T-cell (primary cell): Measurements from ENCODE around the gene PIPOX. TPM values are rescaled to one million over a fixed set of nuclear protein-coding genes. Genes with fewer than 3 reads are reported as not detected.

Experiments used
- ATAC-seq, 4 experiments: fragments of 200-7000 bp in 3 of 4; fragments of 150-1000 bp in 1 of 4; cut with Tn5 transposase; replicated peaks in 1 of 4; 1 replicate in 3 of 4; 2 replicates in 1 of 4; pipeline ENCODE4 v1.10.0; 2021; ENCODE audit warnings: moderate library complexity in 3 of 4, mild to moderate bottlenecking in 2 of 4, moderate number of reproducible peaks in 1 of 4
- CTCF ChIA-PET, 2 donors: fragments of 300-600 bp; sonication (Branson Sonifier 250); formaldehyde crosslinking; loops; one replicate each; lab custom pipeline; 2022; ENCODE audit warnings: antibody characterized with exemption in 2 of 2; lab: Charles Lee
- POLR2A ChIA-PET, 2 donors: fragments of 300-600 bp; sonication (Branson Sonifier 250); formaldehyde crosslinking; loops; one replicate each; lab custom pipeline; 2022; ENCODE audit warnings: antibody characterized with exemption in 2 of 2; lab: Charles Lee
- DNase-seq, 35 experiments: peaks; one replicate each; pipeline versions ENCODE4 v3.0.0 to v3.0.0-alpha.2; 2013 to 2023
- H3K27ac ChIP-seq: one replicate; pipeline ENCODE4 v1.5.1; 2013; ENCODE audit warnings: low read length
- H3K27me3 ChIP-seq, 2 experiments: replicated peaks in 1 of 2; 1 replicate in 1 of 2; 2 replicates in 1 of 2; pipeline versions ENCODE4 v1.6.1 to v1.7.0; 2013; ENCODE audit warnings: low read length in 1 of 2, mixed read lengths in 1 of 2; ENCODE audit not compliant: control insufficient read depth in 2 of 2, insufficient read depth in 2 of 2; ENCODE audit errors: extremely low read depth in 1 of 2
- H3K36me3 ChIP-seq, 2 donors: 1 replicate in 1 of 2; 2 replicates in 1 of 2; pipeline versions ENCODE4 v1.6.1 to v1.7.0; 2013; ENCODE audit warnings: low read length in 1 of 2; ENCODE audit not compliant: control insufficient read depth in 2 of 2, insufficient read depth in 1 of 2; ENCODE audit errors: extremely low read depth in 1 of 2
- H3K4me1 ChIP-seq, 2 experiments: 1 replicate in 1 of 2; 2 replicates in 1 of 2; pipeline versions ENCODE4 v1.6.1 to v1.7.0; 2013; ENCODE audit warnings: low read length in 2 of 2, mixed read lengths in 1 of 2; ENCODE audit not compliant: insufficient read depth in 2 of 2, control insufficient read depth in 1 of 2; ENCODE audit errors: extremely low read depth in 1 of 2
- H3K4me3 ChIP-seq, 2 donors: 1 replicate in 1 of 2; 2 replicates in 1 of 2; pipeline versions ENCODE4 v1.5.1 to v1.7.0; 2013; ENCODE audit warnings: mild to moderate bottlenecking in 2 of 2, low read length in 1 of 2, moderate library complexity in 1 of 2; ENCODE audit not compliant: control insufficient read depth in 1 of 2; ENCODE audit errors: extremely low read depth in 1 of 2
- H3K9me3 ChIP-seq: 2 replicates; pipeline ENCODE4 v1.7.0; 2013
- H3K27ac Mint-ChIP-seq, 2 donors: one replicate each; pipeline ENCODE4 v1.8.0; 2020 to 2021; ENCODE audit warnings: mild to moderate bottlenecking in 2 of 2, mixed read lengths in 2 of 2
- H3K27me3 Mint-ChIP-seq, 2 donors: one replicate each; pipeline ENCODE4 v1.8.0; 2021 to 2022; ENCODE audit warnings: mixed read lengths in 2 of 2
- H3K36me3 Mint-ChIP-seq: one replicate; pipeline ENCODE4 v1.8.0; 2021; ENCODE audit warnings: mixed read lengths
- H3K4me1 Mint-ChIP-seq, 3 donors: one replicate each; pipeline ENCODE4 v1.8.0; 2020 to 2022; ENCODE audit warnings: mixed read lengths in 3 of 3, mild to moderate bottlenecking in 1 of 3
- H3K4me3 Mint-ChIP-seq, 3 donors: one replicate each; pipeline ENCODE4 v1.8.0; 2020 to 2022; ENCODE audit warnings: mild to moderate bottlenecking in 3 of 3, mixed read lengths in 3 of 3, moderate library complexity in 3 of 3
- H3K9me3 Mint-ChIP-seq, 3 donors: one replicate each; pipeline ENCODE4 v1.8.0; 2020 to 2022; ENCODE audit warnings: mixed read lengths in 3 of 3
- WGBS: methylation state at CpG from one replicate; pipeline ENCODE4 v1.1.5; 2013; ENCODE audit warnings: missing lambda C conversion rate; ENCODE audit not compliant: insufficient coverage; 5-methylcytosine and 5-hydroxymethylcytosine counted together
- total RNA-seq, 35 experiments: library from RNA in 6 of 35; stranded (reverse) in 6 of 35; fragments of 120-200 nt in 1 of 35; gene quantifications; one replicate each; pipeline versions ENCODE4 v1.2.1 to v1.2.4 and lab custom pipeline; 2013 to 2026

Gene PIPOX
- total RNA-seq, 5 donors from 2014 or later (not counting 1 experiment from before 2014, with no cell fraction given), result 2.4 to 5.7 (median 4.6) TPM

DNA sequence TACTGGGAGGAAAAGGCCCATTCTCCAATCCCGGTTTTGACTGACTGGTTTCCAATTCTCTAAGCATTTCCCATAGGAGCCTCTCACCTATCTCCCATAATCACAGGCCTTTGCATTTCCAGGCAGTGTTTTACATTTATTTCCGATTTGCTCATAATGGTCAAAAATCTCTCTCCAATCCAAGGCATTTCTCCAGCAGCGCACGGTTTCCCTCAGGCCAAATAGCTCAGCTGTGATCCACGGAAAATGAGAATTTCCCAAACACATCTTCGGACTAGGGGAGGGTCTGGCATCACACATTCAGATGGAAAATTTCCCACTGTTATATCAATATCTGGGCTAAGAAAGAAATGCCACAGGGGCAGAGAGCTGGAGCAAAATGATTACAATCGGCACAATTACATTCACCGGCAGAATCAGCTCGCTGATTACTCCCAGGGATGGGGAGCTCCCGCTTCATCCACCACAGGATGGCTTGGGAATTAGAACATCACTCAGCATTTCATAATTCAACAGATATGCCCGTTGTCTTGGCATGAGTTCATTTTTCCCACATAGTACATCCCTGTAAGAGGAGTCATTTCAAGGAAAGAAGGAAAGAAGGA lies 6.7 kb downstream of the PIPOX start:
- Mint-ChIP-seq H3K4me3 (no peak overlapping the region), H3K4me1 (peaks cover 0 to 5% (median 0%) of the 10 kb centered on the region in 3 donors), H3K27me3 (peaks cover 20 to 24% of the 10 kb centered on the region in 2 donors), H3K36me3 (no peaks in the 10 kb centered on the region), H3K27ac (no peak overlapping the region), H3K9me3 (no peaks in the 10 kb centered on the region)
- Histone ChIP-seq H3K9me3 (no peaks in the 10 kb centered on the region), H3K27me3 (peaks cover 0 to 23% of the 10 kb centered on the region in 2 experiments), H3K36me3 (no peaks in the 10 kb centered on the region), H3K27ac (no peak overlapping the region), H3K4me1 (no peaks in the 10 kb centered on the region), H3K4me3 (no peak overlapping the region)
- ATAC-seq, result no peak
- ChIA-PET POLR2A (no interaction called here), CTCF (interaction anchor here in 1 of 2 donors (1.1 kb wide), 1 partner anchor 49 kb away, joined by 4 read pairs; no protein-coding TSS in a partner anchor)
- 78% methylated on average over 9 of the region's 11 CpGs for WGBS
- no peak for DNase-seq

GRCh38 chr17:29050176-29050575 lies 7.2 kb downstream of the PIPOX start:
- Mint-ChIP-seq H3K27ac (no peak overlapping the region), H3K9me3 (no peaks in the 10 kb centered on the region), H3K4me1 (peaks cover 0 to 5% (median 0%) of the 10 kb centered on the region in 3 donors), H3K36me3 (no peaks in the 10 kb centered on the region), H3K27me3 (peaks cover 20 to 24% of the 10 kb centered on the region in 2 donors), H3K4me3 (no peak overlapping the region)
- Histone ChIP-seq H3K36me3 (no peaks in the 10 kb centered on the region), H3K4me3 (no peak overlapping the region), H3K9me3 (no peaks in the 10 kb centered on the region), H3K4me1 (no peaks in the 10 kb centered on the region), H3K27ac (no peak overlapping the region), H3K27me3 (peaks cover 0 to 20% of the 10 kb centered on the region in 2 experiments)
- CTCF ChIA-PET, result no interaction called here
- POLR2A ChIA-PET, result no interaction called here
- no peak for ATAC-seq
- DNase-seq, result no peak
- WGBS, result 87% methylated on average over 3 of the region's 5 CpGs

- no peak for ATAC-seq
- no peaks in the 10 kb centered on the region for H3K36me3 Mint-ChIP-seq
- no peaks in the 10 kb centered on the region for H3K9me3 ChIP-seq
- DNase-seq, result no peak
- H3K4me3 Mint-ChIP-seq, result no peak overlapping the region
- no CpG with 5 or more reads among the region's 12 CpGs for WGBS
- no peak overlapping the region for H3K27ac Mint-ChIP-seq
- H3K27ac ChIP-seq, result no peak overlapping the region
- H3K4me3 ChIP-seq, result no peak overlapping the region
- H3K36me3 ChIP-seq, result no peaks in the 10 kb centered on the region
- POLR2A ChIA-PET, result no interaction called here
- no peaks in the 10 kb centered on the region for H3K9me3 Mint-ChIP-seq
- H3K4me1 Mint-ChIP-seq, result peaks cover 0 to 5% (median 0%) of the 10 kb centered on the region in 3 donors
- H3K27me3 ChIP-seq, result peaks cover 0 to 20% of the 10 kb centered on the region in 2 experiments
- H3K4me1 ChIP-seq, result no peaks in the 10 kb centered on the region
- H3K27me3 Mint-ChIP-seq, result peaks cover 15 to 17% of the 10 kb centered on the region in 2 donors
- CTCF ChIA-PET, result no interaction called here
These were observed 8.3 kb downstream of the PIPOX start for GRCh38 chr17:29051194-29051593.

DNA sequence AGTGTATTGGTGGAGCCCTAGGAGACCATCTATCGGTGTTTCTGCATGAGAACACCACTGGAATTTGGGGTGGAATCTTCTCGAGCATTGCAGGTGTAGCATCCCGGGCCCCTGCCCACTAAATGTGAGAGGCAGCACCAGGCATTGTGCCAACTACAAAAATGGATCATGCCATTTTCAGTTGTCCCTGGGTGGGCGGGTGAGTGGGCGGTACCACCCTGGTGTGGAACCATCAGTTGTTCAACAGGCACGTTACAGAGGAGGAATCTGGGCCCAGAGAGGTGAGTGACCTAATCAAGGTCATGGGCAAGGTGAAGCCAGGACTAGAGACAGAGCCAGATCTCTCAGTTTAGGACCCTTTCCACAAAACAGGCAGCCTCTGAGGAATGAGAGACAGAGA lies 8.8 kb downstream of the PIPOX start:
- H3K36me3 Mint-ChIP-seq, result no peaks in the 10 kb centered on the region
- Histone ChIP-seq H3K27ac (no peak overlapping the region), H3K9me3 (no peaks in the 10 kb centered on the region), H3K36me3 (no peaks in the 10 kb centered on the region), H3K4me1 (no peaks in the 10 kb centered on the region), H3K27me3 (peaks cover 0 to 20% of the 10 kb centered on the region in 2 experiments), H3K4me3 (no peak overlapping the region)
- ATAC-seq (no peak), DNase-seq (no peak)
- no peaks in the 10 kb centered on the region for H3K9me3 Mint-ChIP-seq
- H3K4me1 Mint-ChIP-seq, result peaks cover 0 to 5% (median 0%) of the 10 kb centered on the region in 3 donors
- ChIA-PET POLR2A (no interaction called here), CTCF (no interaction called here)
- peaks cover 9 to 13% of the 10 kb centered on the region in 2 donors for H3K27me3 Mint-ChIP-seq
- no peak overlapping the region for H3K27ac Mint-ChIP-seq
- no peak overlapping the region for H3K4me3 Mint-ChIP-seq
- 67% methylated on average over 6 of the region's 6 CpGs for WGBS

DNA sequence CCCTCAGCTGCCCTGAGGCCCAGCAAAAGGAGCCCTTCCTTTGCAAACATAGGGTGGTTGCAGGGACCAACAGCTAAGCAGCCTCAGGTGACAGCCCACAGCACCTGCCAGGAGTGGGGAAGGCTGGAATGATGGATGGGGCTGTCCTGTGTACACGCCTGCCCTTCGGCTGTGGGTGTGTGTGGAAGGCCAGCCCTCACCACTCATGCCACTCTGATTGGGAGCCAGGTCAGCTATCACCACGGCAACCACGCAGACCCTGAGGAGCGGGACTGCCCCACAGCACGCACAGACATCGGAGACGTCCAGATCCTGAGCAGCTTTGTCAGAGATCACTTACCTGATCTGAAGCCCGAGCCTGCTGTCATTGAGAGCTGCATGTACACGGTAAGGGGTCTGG lies 11.9 kb downstream of the PIPOX start:
- 91% methylated on average over 7 of the region's 10 CpGs for WGBS
- ChIA-PET CTCF (no interaction called here), POLR2A (no interaction called here)
- no peaks in the 10 kb centered on the region for H3K9me3 ChIP-seq
- ATAC-seq, result no peak
- no peaks in the 10 kb centered on the region for H3K36me3 ChIP-seq
- H3K4me3 Mint-ChIP-seq, result no peak overlapping the region
- H3K27ac Mint-ChIP-seq, result no peak overlapping the region
- H3K27me3 Mint-ChIP-seq, result peaks cover 0 to 2% of the 10 kb centered on the region in 2 donors
- no peak overlapping the region for H3K4me3 ChIP-seq
- H3K4me1 Mint-ChIP-seq, result no peaks in the 10 kb centered on the region
- H3K4me1 ChIP-seq, result no peaks in the 10 kb centered on the region
- H3K9me3 Mint-ChIP-seq, result no peaks in the 10 kb centered on the region
- H3K27ac ChIP-seq, result no peak overlapping the region
- no peak for DNase-seq
- peaks cover 0 to 14% of the 10 kb centered on the region in 2 experiments for H3K27me3 ChIP-seq
- H3K36me3 Mint-ChIP-seq, result no peaks in the 10 kb centered on the region

- Histone ChIP-seq H3K27me3 (peaks cover 0 to 6% of the 10 kb centered on the region in 2 experiments), H3K27ac (no peak overlapping the region), H3K4me3 (no peak overlapping the region), H3K9me3 (no peaks in the 10 kb centered on the region), H3K4me1 (no peaks in the 10 kb centered on the region), H3K36me3 (no peaks in the 10 kb centered on the region)
- ATAC-seq (no peak), DNase-seq (no peak)
- Mint-ChIP-seq H3K27ac (no peak overlapping the region), H3K4me3 (no peak overlapping the region), H3K36me3 (no peaks in the 10 kb centered on the region), H3K4me1 (no peaks in the 10 kb centered on the region), H3K27me3 (no peaks in the 10 kb centered on the region), H3K9me3 (no peaks in the 10 kb centered on the region)
- ChIA-PET POLR2A (no interaction called here), CTCF (no interaction called here)
- WGBS, result no CpG with 5 or more reads among the region's 4 CpGs
These were observed 14.4 kb downstream of the PIPOX start for GRCh38 chr17:29057361-29057760.
